C4-2B (cell line): Measurements from ENCODE around the gene CA10.

Source experiments
- CTCF ChIP-seq: fragments of 450-650 bp; conservative IDR thresholded peaks from 2 replicates; pipeline ENCODE4 v1.5.1; 2017; ENCODE audit warnings: mild to moderate bottlenecking
- ZFX ChIP-seq: fragments of 450-650 bp; IDR thresholded peaks from 2 replicates; pipeline ENCODE4 v1.6.1; 2017

- TF ChIP-seq CTCF (no peak), ZFX (no peak)
Observed at GRCh38 chr17:51805185-51805584, 353.3 kb downstream of the CA10 start.
